ENCODE results near the gene GEN1.

DNA sequence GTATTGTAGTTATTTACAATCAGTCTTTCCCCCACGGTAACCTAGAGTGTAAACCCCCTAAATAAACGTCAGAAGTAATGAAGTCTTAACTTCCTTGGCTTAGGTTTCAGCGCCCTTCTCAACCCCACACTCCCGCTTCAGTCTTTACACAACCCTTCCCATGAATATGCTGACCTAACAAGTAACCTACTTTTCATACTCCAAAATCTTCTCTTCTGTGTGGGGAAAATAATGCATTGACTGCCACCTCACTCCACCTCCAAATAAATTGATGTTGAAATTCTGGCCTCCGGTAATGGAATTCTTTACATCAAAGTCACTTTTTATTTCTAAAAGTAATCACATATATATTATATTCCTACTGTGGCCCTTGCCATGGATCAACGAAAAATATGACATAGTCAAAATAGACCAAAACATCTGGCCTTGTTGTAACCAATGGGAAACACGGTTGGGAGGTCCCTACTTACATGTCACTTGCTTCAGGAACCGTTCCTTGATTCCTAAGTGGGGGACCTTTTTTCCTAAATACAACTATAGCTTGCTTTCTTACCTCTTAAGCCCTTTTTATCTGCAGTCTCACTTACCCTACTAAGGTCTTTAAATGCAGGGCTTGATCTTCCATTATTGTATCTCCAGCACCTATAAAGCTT is 961 bp downstream of the GEN1 start:
- TF ChIP-seq, protein P1, sequence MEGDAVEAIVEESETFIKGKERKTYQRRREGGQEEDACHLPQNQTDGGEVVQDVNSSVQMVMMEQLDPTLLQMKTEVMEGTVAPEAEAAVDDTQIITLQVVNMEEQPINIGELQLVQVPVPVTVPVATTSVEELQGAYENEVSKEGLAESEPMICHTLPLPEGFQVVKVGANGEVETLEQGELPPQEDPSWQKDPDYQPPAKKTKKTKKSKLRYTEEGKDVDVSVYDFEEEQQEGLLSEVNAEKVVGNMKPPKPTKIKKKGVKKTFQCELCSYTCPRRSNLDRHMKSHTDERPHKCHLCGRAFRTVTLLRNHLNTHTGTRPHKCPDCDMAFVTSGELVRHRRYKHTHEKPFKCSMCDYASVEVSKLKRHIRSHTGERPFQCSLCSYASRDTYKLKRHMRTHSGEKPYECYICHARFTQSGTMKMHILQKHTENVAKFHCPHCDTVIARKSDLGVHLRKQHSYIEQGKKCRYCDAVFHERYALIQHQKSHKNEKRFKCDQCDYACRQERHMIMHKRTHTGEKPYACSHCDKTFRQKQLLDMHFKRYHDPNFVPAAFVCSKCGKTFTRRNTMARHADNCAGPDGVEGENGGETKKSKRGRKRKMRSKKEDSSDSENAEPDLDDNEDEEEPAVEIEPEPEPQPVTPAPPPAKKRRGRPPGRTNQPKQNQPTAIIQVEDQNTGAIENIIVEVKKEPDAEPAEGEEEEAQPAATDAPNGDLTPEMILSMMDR (IDR thresholded peaks at IDR 0.05), result no peak
- no peak for TF ChIP-seq POLR2A (IDR thresholded peaks at IDR 0.05)
- no peak for TF ChIP-seq POLR2AphosphoS5 (IDR thresholded peaks at IDR 0.05)
- no peak for TF ChIP-seq EP300 (IDR thresholded peaks at IDR 0.05)

All from upper lobe of left lung (tissue), 4 donors.